Activated naive CD8-positive, alpha-beta T cell treated with anti-CD3 and anti-CD28 coated beads for 36 hours (primary cell): ENCODE results near the gene CCDC39. TPM values are rescaled to one million over a fixed set of nuclear protein-coding genes. Genes with fewer than 3 reads are reported as not detected.
"Not testable (repeated sequence)": the region's sequence is repeated elsewhere in the genome, so short reads cannot be mapped to it uniquely, and the experiment has no call there.

Experiments
- DNase-seq: peaks from one replicate; pipeline ENCODE4 v3.0.0; 2021
- H3K27ac Mint-ChIP-seq: one replicate; pipeline ENCODE4 v1.8.0; 2022; ENCODE audit warnings: mild to moderate bottlenecking, moderate library complexity, mixed read lengths
- H3K27me3 Mint-ChIP-seq: one replicate; pipeline ENCODE4 v1.8.0; 2022; ENCODE audit warnings: mild to moderate bottlenecking, mixed read lengths
- H3K36me3 Mint-ChIP-seq: one replicate; pipeline ENCODE4 v1.8.0; 2021; ENCODE audit warnings: mild to moderate bottlenecking, mixed read lengths
- H3K4me1 Mint-ChIP-seq: one replicate; pipeline ENCODE4 v1.8.0; 2021; ENCODE audit warnings: mixed read lengths
- H3K4me3 Mint-ChIP-seq: one replicate; pipeline ENCODE4 v1.8.0; 2022; ENCODE audit warnings: mild to moderate bottlenecking, moderate library complexity, mixed read lengths
- H3K9me3 Mint-ChIP-seq: one replicate; pipeline ENCODE4 v1.8.0; 2022; ENCODE audit warnings: mixed read lengths
- total RNA-seq, 2 experiments: library from RNA; stranded (reverse); gene quantifications; one replicate each; pipeline ENCODE4 v1.2.3, GENCODE V29; 2021

CCDC39 gene
- total RNA-seq, 2 experiments from 2014 or later, result not detected

- DNase-seq, result no peak
- H3K9me3 Mint-ChIP-seq, result no peaks in the 10 kb centered on the region
- H3K4me1 Mint-ChIP-seq, result no peaks in the 10 kb centered on the region
- H3K4me3 Mint-ChIP-seq, result no peak overlapping the region
- no peak overlapping the region for H3K27ac Mint-ChIP-seq
- no peaks in the 10 kb centered on the region for H3K36me3 Mint-ChIP-seq
- peaks cover 33% of the 10 kb centered on the region for H3K27me3 Mint-ChIP-seq
Measured at GRCh38 chr3:180656406-180656805, 22.9 kb downstream of the CCDC39 start.

DNA sequence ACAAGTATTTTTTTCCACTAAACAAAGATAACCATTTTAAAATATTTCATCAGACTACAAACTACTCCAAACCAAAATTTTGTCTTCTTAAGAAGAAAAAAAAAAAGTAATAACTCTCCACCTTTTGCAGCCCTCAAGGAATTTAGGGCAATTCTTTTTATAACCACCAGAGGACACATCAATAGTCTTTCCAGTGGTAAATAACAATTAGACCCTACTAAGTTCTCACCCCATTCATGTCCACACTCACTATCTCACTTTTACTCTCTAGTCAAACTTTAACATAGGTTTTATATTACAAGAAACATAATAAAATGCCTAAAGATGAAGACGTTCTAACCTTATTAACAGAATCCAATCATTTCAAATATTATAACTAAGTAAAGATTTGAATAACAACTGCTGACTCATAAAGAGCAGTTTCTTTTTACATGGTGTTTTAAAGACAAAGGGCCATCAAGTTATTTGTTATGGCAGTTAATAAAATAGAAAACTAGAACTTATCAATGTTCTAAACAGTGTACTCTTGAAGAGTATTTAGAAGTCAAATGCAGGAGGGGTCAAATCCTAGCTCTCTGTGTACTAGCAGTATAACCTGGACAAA is 33.0 kb downstream of the CCDC39 start:
- H3K4me1 Mint-ChIP-seq, result no peaks in the 10 kb centered on the region
- no peak overlapping the region for H3K4me3 Mint-ChIP-seq
- H3K9me3 Mint-ChIP-seq, result no peaks in the 10 kb centered on the region
- no peak overlapping the region for H3K27ac Mint-ChIP-seq
- no peak for DNase-seq
- peaks cover 45% of the 10 kb centered on the region for H3K27me3 Mint-ChIP-seq
- no peaks in the 10 kb centered on the region for H3K36me3 Mint-ChIP-seq

- H3K27me3 Mint-ChIP-seq, result peaks cover 43% of the 10 kb centered on the region
- H3K9me3 Mint-ChIP-seq, result no peaks in the 10 kb centered on the region
- H3K4me3 Mint-ChIP-seq, result no peak overlapping the region
- no peak overlapping the region for H3K27ac Mint-ChIP-seq
- no peaks in the 10 kb centered on the region for H3K36me3 Mint-ChIP-seq
- no peaks in the 10 kb centered on the region for H3K4me1 Mint-ChIP-seq
- no peak for DNase-seq
Measured at GRCh38 chr3:180640987-180641386, 38.3 kb downstream of the CCDC39 start.

DNA sequence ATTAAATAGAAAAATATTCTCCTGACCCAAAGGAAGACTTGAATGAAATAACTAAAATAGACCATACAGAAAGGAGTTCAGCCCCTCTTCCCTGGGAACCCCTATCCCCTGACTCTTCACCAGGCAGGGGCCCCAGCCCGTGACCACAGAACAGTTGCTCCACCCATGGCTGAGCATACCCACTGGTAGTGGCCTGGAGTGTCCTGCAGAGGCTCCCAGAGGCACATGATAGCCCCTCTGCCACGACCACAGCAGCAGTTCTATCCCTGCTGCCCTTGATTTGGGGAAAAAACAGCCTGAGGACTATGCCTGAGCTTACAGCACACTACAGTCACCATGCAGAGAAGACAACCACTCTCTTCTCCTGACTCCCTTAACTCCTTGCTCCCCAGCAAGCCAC is 45.6 kb downstream of the CCDC39 start:
- Mint-ChIP-seq H3K36me3 (no peaks in the 10 kb centered on the region), H3K27ac (no peak overlapping the region), H3K4me3 (no peak overlapping the region), H3K27me3 (peaks cover 46% of the 10 kb centered on the region), H3K4me1 (peaks cover 4% of the 10 kb centered on the region), H3K9me3 (no peaks in the 10 kb centered on the region)
- no peak for DNase-seq

GRCh38 chr3:180631317-180631716 is 48.0 kb downstream of the CCDC39 start:
- peaks cover 5% of the 10 kb centered on the region for H3K36me3 Mint-ChIP-seq
- H3K4me3 Mint-ChIP-seq, result no peak overlapping the region
- H3K27ac Mint-ChIP-seq, result no peak overlapping the region
- DNase-seq, result no peak
- H3K27me3 Mint-ChIP-seq, result peaks cover 26% of the 10 kb centered on the region
- peaks cover 4% of the 10 kb centered on the region for H3K4me1 Mint-ChIP-seq
- H3K9me3 Mint-ChIP-seq, result no peaks in the 10 kb centered on the region

- Mint-ChIP-seq H3K4me1 (peaks cover 7% of the 10 kb centered on the region), H3K27me3 (peaks cover 16% of the 10 kb centered on the region), H3K36me3 (peaks cover 14% of the 10 kb centered on the region), H3K27ac (no peak overlapping the region), H3K9me3 (peaks cover under 1% of the 10 kb centered on the region), H3K4me3 (no peak overlapping the region)
- no peak for DNase-seq
Measured at GRCh38 chr3:180630371-180630770, 48.9 kb downstream of the CCDC39 start.

- Mint-ChIP-seq H3K4me1 (peaks cover 23% of the 10 kb centered on the region), H3K27ac (no peak overlapping the region), H3K27me3 (no peaks in the 10 kb centered on the region), H3K9me3 (peaks cover 12% of the 10 kb centered on the region), H3K36me3 (peaks cover 46% of the 10 kb centered on the region), H3K4me3 (no peak overlapping the region)
- DNase-seq, result no peak
Measured at GRCh38 chr3:180626844-180627243, 52.4 kb downstream of the CCDC39 start.

DNA sequence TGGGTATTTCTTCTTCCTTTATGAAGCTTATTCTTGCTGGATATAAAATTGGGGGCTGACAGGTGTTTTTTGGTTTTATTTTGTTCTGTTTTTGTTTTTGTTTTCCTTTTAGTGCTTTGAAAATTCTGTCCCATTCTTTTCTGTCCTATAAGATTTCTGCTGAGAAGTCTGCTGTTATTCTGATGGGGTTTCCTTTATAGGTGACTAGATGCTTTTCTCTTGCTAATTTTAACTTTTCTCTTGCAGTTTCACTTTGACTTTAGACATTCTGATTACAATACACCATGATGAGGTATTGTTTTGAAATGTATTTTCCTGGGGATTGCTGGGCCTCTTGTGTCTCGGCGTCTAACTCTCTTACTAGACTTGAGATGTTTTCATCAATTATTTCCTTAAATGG is 54.6 kb downstream of the CCDC39 start:
- peaks cover 19% of the 10 kb centered on the region for H3K4me1 Mint-ChIP-seq
- no peak overlapping the region for H3K4me3 Mint-ChIP-seq
- DNase-seq, result no peak
- H3K36me3 Mint-ChIP-seq, result peaks cover 58% of the 10 kb centered on the region
- no peaks in the 10 kb centered on the region for H3K27me3 Mint-ChIP-seq
- peaks cover 14% of the 10 kb centered on the region for H3K9me3 Mint-ChIP-seq
- H3K27ac Mint-ChIP-seq, result peak overlapping the region; percentile 49

GRCh38 chr3:180619723-180620122 is 59.6 kb downstream of the CCDC39 start:
- H3K4me1 Mint-ChIP-seq, result peaks cover 12% of the 10 kb centered on the region
- H3K27me3 Mint-ChIP-seq, result no peaks in the 10 kb centered on the region
- H3K36me3 Mint-ChIP-seq, result peaks cover 45% of the 10 kb centered on the region
- no peak overlapping the region for H3K4me3 Mint-ChIP-seq
- H3K27ac Mint-ChIP-seq, result no peak overlapping the region
- peaks cover 9% of the 10 kb centered on the region for H3K9me3 Mint-ChIP-seq
- DNase-seq, result no peak

DNA sequence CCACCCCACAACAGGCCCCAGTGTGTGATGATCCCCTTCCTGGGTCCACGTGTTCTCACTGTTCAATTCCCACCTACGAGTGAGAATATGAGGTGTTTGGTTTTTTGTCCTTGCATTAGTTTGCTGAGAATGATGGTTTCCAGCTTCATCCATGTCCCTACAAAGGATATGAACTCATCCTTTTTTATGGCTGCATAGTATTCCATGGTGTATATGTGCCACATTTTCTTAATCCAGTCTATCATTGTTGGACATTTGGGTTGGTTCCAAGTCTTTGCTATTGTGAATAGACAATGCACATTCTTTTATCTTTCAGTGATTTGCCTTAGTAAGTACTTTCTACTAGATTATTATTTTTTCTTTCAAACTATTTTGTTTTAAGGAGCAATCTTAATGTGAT is 60.7 kb downstream of the CCDC39 start:
- not testable (repeated sequence) for DNase-seq, H3K27me3 Mint-ChIP-seq, H3K9me3 Mint-ChIP-seq, H3K4me1 Mint-ChIP-seq, H3K27ac Mint-ChIP-seq, H3K4me3 Mint-ChIP-seq
- peaks cover 35% of the 10 kb centered on the region for H3K36me3 Mint-ChIP-seq

GRCh38 chr3:180617049-180617448 is 62.2 kb downstream of the CCDC39 start:
- Mint-ChIP-seq H3K36me3 (peaks cover 32% of the 10 kb centered on the region), H3K4me1 (no peaks in the 10 kb centered on the region), H3K4me3 (no peak overlapping the region), H3K27ac (no peak overlapping the region), H3K27me3 (no peaks in the 10 kb centered on the region), H3K9me3 (peaks cover 3% of the 10 kb centered on the region)
- DNase-seq, result no peak

- no peak for DNase-seq
- H3K36me3 Mint-ChIP-seq, result peaks cover 29% of the 10 kb centered on the region
- H3K27me3 Mint-ChIP-seq, result no peaks in the 10 kb centered on the region
- H3K4me1 Mint-ChIP-seq, result peaks cover 3% of the 10 kb centered on the region
- H3K9me3 Mint-ChIP-seq, result peaks cover 2% of the 10 kb centered on the region
- no peak overlapping the region for H3K4me3 Mint-ChIP-seq
- no peak overlapping the region for H3K27ac Mint-ChIP-seq
Measured at GRCh38 chr3:180615954-180616353, 63.3 kb downstream of the CCDC39 start.

DNA sequence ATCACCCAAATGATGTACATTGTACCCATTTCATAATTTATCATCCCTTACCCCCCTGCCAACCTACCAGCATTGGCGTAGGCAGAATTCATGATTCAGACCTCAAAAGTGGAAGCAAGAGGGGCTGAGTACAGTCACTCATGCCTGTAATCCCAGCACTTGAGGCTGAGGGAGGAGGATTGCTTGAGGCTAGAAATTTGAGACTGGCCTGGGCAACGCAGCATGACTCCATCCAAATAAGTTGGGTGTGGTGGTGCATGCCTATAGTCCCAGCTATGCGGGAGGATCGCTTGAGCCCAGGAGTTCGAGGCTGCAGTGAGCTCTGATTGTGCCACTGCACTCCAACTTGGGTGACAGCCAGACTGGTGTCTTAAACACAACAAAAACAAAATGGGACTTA is 66.9 kb downstream of the CCDC39 start:
- Mint-ChIP-seq H3K4me1 (peaks cover 3% of the 10 kb centered on the region), H3K9me3 (no peaks in the 10 kb centered on the region), H3K36me3 (peaks cover 30% of the 10 kb centered on the region), H3K27ac (no peak overlapping the region), H3K4me3 (no peak overlapping the region), H3K27me3 (no peaks in the 10 kb centered on the region)
- no peak for DNase-seq

DNA sequence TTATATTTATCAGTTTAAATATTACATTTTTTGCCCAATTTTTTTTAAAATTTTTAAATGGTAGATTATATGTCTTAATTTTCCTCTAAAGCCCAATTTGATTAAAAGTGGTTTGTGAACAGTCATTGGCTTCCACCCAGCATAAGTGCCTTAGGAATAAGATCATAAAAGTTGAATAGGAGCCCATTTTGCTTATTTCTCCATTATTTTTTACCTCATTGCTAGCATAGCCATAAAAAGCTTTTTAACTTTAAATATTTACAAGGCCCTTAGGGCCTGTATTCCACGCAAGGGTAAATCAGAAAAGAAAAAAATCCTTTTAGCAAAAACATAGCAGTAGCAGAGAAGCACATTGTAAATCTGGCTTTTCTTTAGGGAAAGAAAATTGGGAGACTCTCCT is 68.3 kb downstream of the CCDC39 start:
- no peak for DNase-seq
- no peaks in the 10 kb centered on the region for H3K9me3 Mint-ChIP-seq
- peaks cover 36% of the 10 kb centered on the region for H3K36me3 Mint-ChIP-seq
- peaks cover 6% of the 10 kb centered on the region for H3K4me1 Mint-ChIP-seq
- H3K27ac Mint-ChIP-seq, result no peak overlapping the region
- H3K27me3 Mint-ChIP-seq, result no peaks in the 10 kb centered on the region
- H3K4me3 Mint-ChIP-seq, result no peak overlapping the region

GRCh38 chr3:180601688-180602666 is 77.3 kb downstream of the CCDC39 start, which contains the start of gene TTC14:
Gene TTC14 (plus strand): TSS chr3:180602163. CDS start chr3:180602262, 99 bp downstream.
- peak; percentile 96 for DNase-seq
- H3K27me3 Mint-ChIP-seq, result peaks cover 9% of the 10 kb centered on the region
- H3K4me3 Mint-ChIP-seq, result peak within 1 kb of the TSS; percentile 97
- H3K36me3 Mint-ChIP-seq, result peaks cover 31% of the 10 kb centered on the region
- H3K27ac Mint-ChIP-seq, result peak within 1 kb of the TSS; percentile 96
- H3K4me1 Mint-ChIP-seq, result peaks cover 11% of the 10 kb centered on the region
- no peaks in the 10 kb centered on the region for H3K9me3 Mint-ChIP-seq
